CD1c-positive myeloid dendritic cell (primary cell): ENCODE measurements around the gene SURF2.

Experiments used
- DNase-seq: peaks from one replicate; pipeline ENCODE4 v3.0.0-alpha.2; 2016; ENCODE audit errors: extremely low spot score

The SURF2 gene

DNA sequence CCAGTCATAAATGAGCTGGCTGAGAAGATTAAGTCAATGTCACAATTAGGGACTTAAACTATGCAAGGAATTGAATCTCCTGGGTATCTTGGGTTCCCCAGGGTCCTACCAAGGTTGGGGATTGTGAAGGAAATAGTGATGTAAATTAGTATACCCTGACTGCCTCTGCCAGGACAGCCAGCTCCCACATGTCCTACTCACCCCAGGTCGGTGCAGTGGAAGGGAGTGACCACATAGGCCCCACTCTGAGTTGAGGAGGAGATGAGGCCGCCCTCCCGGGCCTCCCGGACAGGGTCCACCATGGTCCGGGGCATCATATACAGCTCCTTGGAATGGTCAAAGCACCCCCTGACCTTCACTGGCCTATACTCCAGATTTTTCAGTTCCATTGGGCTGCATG lies 2.8 kb upstream of the SURF2 start:
- DNase-seq, result no peak

DNA sequence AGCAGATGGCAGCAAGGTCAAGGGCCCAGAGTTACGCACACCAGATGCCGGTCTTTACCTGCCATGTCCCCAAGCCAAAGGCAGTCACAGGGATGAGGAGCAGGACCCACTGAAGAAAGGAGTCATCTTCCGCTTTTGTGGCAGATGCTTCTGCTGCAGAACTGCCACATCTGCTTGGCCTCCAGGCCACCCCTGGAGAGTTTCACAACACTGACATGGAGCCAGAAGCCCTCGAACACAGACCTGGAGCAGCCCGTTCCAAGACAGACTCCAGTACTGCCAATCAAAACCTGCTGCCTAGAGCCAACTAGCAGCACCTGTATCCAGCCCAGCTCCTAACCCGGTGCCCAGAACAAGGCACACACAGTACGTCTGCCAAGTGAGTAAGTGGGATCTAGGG lies 1.6 kb upstream of the SURF2 start:
- no peak for DNase-seq

DNA sequence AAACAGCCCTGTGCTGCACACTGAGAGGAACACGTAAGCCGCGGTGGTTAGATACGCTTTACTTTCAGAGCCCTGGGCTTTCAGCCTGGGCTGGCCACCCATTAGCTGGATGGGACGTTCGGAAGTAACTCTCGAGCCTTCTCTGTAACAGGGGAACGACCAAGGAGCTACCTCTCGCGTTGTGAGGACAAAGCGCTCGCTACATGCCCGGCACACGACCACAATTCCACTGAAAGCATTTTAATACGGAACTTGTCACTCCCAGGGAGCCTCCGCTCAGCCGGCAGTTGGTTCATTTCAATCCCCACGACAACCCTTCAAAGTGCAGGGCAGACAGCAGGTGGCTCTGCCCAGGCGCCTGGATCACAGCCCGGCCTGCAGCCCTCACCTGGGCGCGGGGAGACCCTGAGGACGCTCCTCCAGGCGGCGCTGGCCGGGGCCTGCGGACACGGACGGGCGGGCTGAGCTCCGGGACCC lies 431 bp upstream of the SURF2 start:
- DNase-seq, result peak; percentile 20

DNA sequence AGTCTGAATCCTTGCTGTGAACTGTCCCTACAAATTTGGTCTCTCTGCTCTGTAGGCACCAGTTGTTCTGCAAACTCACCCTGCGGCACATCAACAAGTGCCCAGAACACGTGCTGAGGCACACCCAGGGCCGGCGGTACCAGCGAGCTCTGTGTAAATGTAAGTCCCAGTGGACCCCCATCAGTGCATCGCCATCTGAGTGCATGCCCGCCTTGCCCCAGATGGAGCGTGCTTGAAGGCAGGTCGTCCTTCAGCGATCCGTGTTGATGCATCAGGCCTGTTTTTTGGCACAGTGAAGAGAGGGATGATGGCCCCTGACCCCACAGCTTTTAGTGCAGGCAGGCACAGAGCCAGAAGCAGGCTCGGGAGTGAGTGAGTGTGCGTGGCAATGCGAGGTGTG lies 1.3 kb downstream of the SURF2 start:
- DNase-seq, result no peak

DNA sequence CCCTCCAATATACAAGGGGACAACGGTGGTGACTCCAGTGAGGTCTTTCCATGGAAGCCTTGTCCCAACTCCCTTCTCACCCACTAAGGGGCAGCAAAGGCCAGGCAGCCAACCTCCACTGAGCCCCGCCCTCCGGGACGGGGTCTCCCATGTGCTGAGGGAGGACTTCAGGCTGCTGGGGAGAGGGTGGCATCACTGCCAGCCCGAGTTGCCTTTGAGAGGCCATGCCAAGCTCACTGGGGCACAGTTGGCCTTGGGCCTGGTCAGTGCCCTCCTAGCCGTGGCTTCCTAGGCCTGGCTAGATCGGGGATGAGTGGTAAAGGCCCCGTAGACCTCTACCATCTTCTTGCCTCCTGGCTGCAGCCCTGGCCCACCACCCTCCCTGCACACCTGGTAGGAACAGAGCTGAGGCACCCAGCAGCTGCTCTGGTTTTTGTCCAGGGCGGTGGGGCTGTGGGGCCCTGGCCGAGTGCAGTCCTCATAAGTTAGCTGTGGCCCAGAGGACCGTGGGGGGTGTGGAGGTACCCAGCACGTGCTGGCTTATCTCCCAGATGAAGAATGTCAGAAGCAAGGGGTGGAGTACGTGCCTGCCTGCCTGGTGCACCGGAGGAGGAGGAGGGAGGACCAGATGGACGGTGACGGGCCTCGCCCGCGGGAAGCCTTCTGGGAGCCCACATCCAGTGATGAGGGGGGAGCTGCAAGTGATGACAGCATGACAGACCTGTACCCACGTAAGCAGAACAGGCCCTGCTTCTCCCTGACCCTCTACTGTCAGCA lies 3.2 kb downstream of the SURF2 start:
- DNase-seq, result no peak

DNA sequence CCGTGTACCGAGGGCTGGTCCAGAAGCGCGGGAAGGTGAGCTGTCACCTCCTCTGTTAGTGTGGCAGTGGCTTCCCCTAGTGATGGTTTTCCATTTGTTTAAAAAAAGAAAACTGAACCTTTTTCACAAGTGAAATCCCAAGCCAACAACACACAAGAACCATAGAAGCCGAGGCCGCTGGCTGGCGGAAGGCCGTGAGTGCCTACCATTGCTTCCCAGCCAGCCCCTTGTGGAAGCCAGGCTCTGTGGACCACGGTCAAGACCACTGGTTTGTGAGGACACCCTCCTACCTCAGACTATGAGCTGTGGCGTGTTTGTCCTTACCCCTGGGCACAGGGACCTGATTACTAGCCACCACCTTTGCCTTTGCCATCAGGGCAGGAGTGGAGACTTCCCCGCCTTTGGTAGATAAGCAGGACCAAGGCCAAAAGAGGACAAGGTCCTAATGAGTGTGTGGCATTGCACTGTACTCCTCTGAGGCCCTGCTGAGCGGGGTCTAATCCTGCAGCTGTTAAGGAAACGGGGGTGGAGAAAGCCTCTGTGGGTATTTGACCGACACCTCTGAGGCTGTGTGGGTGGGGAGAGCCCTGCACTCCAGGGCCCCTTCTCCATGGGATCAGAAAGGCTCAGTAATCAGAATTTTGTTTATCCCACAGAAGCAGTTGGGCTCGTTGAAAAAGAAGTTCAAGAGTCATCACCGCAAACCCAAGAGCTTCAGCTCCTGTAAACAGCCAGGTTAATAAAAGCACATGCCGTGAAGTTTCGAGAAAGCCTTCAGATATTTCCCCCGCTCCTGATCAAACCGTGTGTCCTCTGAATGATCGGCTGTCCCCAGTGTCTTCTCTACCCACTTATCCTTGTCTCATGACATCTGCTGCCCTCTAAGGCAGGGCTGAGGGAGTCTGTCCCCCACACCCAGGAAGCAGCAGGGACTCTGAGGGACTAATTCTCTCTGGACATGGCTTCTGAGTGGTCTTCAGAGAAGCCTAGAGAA lies 4.3 kb downstream of the SURF2 start:
- DNase-seq, result no peak

DNA sequence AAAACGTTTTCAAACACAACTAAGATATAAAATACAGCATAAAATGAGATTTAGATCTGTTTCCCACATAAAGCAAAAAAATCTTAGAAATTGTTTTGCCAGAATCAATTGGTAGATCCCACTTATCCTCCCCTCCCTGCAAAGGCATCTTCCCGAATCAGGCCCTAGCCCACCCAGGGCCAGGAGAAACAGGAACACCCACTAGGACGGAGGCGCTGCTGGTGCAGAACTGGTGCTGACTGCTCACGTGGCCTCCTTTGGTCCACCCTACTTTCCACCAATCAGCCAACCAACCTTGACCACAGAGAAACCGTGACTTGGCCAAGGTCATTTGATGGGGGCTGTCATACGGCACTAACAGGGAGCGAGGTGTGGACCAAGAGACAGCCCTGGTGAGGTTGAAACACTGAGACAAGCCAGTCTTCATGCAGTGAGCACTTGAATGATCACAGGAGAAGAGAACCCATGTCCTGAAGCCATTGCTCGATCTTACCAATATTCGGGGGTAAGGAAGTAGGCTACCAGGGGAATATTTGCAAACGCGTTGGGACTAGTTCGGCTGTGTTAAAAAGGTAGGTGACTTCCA lies 5.2 kb downstream of the SURF2 start:
- DNase-seq, result no peak

DNA sequence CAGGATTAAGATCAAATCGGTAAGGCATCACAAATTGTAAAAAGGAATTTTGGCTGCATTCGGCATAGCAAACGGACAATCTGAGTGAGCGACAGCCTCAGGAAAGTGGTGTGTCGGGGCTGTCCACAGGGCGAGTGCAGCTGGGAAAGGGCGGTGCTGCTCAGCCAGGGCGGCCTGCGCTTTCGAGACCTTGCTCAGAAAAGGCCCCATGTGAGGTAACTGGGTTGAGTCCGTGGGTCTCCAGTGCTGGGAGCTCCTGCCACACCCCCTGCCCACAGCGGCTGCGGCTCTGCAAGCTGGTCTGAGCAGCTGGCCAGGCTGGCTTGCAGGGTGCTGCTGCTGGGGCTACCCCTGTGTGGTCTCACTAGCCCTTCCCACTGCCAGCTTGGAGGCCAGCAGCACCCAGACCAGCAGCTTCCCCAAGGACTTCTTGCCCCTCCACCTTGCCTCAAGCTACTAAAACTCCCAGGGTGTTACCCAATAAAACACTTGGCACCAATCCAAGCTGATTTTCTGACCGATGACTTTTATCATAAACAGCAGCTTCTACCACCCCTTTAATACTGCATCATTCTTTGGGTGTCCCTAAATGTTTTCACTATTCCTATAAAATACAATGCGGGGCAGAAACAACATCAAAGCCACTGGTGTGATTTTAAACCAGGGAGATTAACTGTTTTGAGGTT lies 6.2 kb downstream of the SURF2 start:
- no peak for DNase-seq

DNA sequence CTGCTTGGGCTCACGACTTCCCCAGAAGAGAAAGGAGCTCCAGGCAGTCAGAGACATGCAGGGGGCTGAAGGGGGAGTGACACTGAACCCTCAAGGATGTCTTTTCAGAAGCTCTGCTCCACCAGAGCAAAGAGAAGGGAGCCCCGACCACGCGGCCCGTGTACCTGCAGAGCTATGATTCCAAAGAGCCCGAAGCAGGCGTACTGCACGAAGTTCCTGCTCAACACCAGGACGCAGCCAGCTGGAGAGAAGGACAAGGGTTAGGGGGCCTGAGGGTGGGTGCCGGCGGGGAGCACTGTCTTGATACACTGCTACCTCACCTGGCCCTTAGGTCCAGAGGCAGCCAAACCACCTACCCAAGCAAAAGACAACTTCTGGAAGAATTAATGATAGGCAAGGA lies 10.1 kb downstream of the SURF2 start:
- DNase-seq, result no peak

DNA sequence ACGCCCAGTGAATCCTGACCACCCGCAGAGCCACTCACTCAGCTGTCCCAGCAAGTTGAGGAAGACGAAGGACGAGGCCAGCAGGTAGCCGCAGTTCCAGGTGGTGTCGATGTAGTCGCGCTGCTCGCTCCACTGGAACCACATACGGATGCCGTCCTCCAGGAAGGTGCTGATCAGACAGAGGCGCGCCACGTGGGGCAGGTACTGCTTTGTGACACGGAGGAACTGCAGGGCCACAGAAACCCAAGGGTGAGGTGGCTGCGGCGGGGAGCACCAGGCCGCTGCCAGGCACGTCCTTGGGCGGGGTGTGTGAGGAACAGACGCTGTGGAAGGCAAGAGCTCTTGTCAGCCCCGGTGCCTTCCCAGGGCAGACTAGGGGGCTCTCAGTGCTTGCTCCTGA lies 10.9 kb downstream of the SURF2 start:
- no peak for DNase-seq

DNA sequence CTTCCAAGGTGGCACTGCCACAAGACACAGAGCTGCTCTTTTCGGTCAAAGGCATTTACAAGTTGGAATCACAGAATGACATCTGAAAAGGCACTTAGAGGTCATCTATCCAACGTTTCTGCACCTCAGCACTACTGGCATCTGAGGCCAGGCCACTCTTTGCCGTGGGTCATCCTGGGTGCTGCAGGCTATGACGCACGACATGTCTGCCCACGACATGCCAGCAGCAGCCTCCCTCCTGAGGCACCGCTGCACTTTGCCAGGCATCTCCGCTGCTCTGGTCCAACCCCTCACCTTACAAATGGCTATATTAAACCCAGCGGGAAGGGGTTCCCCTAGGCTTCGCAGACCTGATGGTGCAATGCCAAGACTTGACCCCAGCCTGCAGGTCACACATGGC lies 11.4 kb downstream of the SURF2 start:
- no peak for DNase-seq

DNA sequence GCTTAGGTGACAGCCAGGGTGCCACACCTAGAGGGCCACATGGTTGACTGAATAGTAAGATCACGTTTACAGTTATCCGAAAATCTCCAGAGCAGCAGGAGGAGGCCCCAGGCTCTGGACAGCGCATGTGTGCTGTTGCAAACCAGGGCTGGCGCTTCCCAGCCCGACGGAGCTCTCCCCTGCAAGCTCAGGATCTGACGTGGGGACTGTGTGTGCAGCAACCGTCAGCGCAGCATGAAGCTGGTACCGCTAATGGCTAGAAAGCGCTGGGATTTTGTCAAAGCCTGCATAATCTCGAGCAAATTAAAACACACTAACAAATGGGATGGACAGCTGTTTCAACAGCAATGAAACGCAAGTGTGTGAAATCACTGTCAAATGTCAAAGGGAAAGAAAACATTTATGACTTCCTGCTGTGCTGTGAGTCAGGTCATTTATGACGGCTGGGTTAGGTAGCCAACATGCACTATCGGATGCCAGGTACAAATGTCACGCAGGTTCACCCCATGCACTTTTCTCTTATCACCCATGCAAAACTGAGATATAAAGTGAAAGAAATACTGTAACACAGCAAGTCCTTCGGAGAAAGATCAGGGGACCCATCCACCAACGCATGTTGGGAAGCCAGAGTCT lies 12.0 kb downstream of the SURF2 start:
- DNase-seq, result no peak

DNA sequence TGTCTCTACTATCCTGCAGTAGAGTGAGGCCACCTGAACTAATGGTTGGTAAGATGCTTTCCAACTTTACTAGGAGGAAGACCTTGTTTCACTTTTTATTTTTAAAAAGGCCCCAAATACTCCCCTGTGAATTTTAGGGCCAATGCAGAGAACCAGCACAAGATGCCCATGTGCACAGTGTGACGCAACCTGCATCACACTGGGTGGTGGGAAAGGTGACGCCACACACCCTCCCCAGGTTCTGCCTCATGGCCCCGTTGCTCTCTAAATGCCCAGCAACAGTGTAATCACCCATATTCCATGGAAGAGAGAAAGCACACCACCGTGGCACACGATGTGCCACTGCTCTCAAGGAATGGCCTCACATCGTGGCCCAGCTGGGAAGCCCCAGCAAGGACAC lies 13.1 kb downstream of the SURF2 start:
- no peak for DNase-seq

DNA sequence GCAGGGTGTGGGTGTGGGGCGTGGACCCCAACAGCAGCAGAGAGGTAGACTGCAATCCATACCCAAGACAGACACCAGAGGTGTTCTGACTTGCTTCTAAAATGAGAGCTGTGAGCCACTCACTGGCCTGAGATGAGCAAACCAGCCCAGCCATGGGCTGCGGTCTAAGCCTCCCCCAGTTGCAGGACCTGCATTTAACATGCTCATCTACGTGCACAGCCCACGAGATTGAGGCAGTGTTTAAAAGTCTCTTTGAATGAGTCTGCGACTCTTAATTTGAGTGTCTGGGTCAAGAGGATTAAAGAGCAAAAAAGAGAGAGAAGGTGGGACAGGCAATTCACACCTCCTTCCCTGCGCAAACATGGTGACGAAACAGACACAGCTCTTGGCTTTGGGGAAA lies 13.6 kb downstream of the SURF2 start:
- no peak for DNase-seq

DNA sequence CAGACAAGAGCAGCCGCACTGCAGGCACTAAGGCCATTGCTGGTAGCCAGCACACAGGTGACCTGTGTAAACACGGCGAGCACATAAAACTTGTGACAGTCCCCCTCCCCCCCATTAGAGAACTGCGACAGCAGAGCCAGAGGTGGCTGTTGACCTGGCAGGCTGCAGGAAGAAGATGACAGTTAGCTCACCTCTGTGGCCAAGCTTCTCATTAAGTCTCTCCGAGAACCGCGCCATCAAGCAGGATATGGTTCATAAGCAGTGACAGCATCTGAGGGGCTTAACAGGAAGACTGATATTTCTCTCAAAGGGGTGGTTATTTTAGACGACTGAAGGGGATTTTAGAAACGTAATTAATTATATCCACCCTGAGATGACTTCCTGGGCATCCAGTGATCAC lies 14.3 kb downstream of the SURF2 start:
- no peak for DNase-seq

DNA sequence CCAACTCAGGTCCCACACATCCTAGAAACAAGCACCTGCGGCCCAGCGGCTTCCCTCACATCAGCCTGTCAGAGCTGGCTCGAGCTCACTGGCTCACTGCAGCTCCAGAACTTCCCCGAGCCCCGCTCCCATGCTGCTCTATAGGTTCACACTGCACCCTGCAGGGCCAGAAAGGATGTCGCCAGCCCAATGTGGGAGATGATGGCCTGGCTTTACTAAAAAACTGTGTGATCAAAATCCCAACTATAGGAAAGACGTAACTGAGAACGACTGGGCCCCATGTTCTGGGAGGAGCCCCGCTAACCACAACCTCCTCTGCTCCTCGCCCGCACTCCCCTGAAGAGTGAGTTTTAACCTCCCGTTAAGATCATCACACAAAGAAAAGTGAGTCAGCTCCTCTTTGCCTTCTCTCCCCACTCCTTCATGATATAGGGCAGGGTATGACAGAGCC lies 14.9 kb downstream of the SURF2 start:
- DNase-seq, result peak; percentile 19

DNA sequence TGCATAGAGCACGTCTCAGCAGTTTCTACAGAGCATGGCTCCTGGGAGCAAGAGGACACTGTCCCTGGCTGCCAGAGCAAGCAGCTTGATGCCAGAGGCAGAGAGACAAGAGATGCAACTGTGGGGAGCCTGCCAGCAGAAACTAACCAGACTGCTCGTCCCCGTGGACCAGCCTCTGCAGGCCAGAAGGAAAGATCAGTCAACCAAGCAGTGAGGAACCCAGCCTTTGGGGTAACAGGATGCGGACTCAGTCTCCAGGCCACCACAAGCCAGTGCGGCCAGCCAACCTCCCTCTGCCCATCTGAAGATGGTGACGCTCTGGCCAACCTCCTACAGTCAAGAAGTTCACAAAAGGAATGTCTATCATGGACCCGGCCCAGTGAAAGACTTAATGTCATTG lies 15.8 kb downstream of the SURF2 start:
- no peak for DNase-seq

DNA sequence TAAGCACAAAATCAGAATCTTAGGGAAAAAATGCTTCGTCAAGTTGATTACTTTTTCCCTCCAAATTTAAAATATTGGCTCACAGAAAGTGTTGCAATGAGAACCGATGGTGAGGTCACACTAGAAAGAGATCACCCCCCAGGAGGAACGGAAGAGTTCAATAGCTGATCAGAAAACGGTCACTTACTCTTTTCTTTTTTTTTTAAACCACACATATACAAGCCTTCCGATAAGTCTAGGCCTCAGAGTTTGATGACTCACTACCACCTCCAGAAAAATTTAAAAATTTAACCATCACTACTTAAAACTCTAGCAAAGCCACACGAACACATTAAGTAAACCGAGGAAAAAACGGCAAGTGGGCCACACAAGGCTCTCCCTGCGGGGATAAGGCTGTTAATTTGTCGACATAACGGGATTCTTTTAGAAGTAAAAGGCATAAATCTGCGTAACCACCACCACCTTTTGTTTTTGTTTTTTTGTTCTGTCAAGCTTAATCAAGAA lies 18.3 kb downstream of the SURF2 start:
- DNase-seq, result peak; percentile 38

DNA sequence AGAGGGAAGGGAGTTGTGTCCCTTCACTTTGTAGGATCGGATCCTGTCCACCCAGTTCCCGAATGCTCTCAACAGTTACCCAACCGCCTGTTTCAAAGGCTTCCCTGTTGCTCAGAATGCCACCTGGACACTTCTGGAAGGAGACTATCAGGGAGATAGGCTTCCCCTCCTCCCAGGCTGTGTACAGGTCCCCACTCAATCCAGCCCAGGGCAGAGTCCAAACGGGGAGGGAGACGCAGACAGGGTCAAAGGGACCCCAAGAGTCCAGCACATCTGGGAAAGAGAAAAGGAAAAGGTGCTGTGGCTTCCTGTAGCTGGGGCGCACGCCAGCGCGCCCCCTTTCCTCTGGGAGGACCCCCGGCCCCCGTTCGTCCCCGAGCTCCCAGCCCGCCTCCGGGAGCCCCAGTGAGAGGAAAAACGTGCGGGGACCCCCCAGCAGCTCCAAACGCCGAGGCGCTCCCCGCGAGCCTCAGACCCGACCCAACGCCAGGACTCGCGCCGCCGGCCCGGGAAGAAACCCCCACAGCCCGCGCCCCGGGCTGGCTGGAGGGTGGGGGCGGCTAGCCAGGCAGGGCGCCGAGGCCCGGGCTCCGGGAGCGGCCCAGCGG lies 18.9 kb downstream of the SURF2 start:
- DNase-seq, result peak; percentile 45
